HCT116 (cell line): ENCODE results near the gene SOX2. TPM values are rescaled to one million over a fixed set of nuclear protein-coding genes. Genes with fewer than 3 reads are reported as not detected.

Experiments
- ATAC-seq: fragments of 200-7000 bp; cut with Tn5 transposase; 2 replicates; pipeline ENCODE4 v1.9.1; 2020; ENCODE audit warnings: mild to moderate bottlenecking, moderate library complexity
- BruUV-seq: library from RNA; stranded (reverse); fragments of 400-500 nt; replicated peaks from 2 replicates; lab custom pipeline; 2021; lab: Mats Ljungman, UMichigan
- CTCF ChIA-PET: fragments of 300-600 bp; sonication (Branson Sonifier 250); formaldehyde crosslinking; loops from one replicate; lab custom pipeline; 2021; ENCODE audit warnings: antibody characterized with exemption; lab: Charles Lee
- POLR2A ChIA-PET: fragments of 300-600, 350-600 bp; sonication (Branson Sonifier 250); formaldehyde crosslinking; loops from one replicate; lab custom pipeline; 2021; ENCODE audit warnings: antibody characterized with exemption; lab: Charles Lee
- RAD21 ChIA-PET, 2 experiments: fragments of 300-600 bp; sonication (Branson Sonifier 250); formaldehyde crosslinking; loops; one replicate each; lab custom pipeline; 2023; ENCODE audit warnings: low total read pairs in 2 of 2; ENCODE audit not compliant: uncharacterized antibody in 2 of 2, unreplicated experiment in 2 of 2, low non-redundant PET in 1 of 2; lab: Charles Lee
- DNase-seq: peaks from one replicate; pipeline ENCODE4 v3.0.0-alpha.2; 2010; ENCODE audit warnings: low read depth, low spot score
- H2AFZ ChIP-seq: fragments of 200-600 bp; shearing (Covaris generic), sonication (generic); 2 replicates; pipeline ENCODE4 v1.6.1; 2017; ENCODE audit warnings: low read depth, mixed run types, mixed read lengths, antibody characterized with exemption, low read length; ENCODE audit not compliant: poor library complexity, severe bottlenecking
- H3K27ac ChIP-seq: 2 replicates; pipeline ENCODE4 v1.5.1; 2012; ENCODE audit warnings: low read depth, low read length
- H3K27me3 ChIP-seq: fragments of 200-600 bp; sonication (generic); 2 replicates; pipeline ENCODE4 v1.6.1; 2016; ENCODE audit warnings: mixed run types, low read length, mixed read lengths; ENCODE audit not compliant: insufficient read depth
- H3K36me3 ChIP-seq, 2 experiments: fragments of 200-500 bp in 1 of 2; fragments of 200-600 bp in 1 of 2; sonication (Bioruptor generic) in 1 of 2; sonication (generic) in 1 of 2; 2 replicates each; pipeline versions ENCODE4 v1.5.1 to v1.6.1; 2014 to 2016; ENCODE audit warnings: low read length in 2 of 2, inconsistent platforms in 1 of 2, mixed read lengths in 1 of 2, mixed run types in 1 of 2; ENCODE audit not compliant: insufficient read depth in 2 of 2, control insufficient read depth in 1 of 2
- H3K4me1 ChIP-seq, 2 experiments: fragments of 200-600 bp in 1 of 2; sonication (generic) in 1 of 2; 2 replicates each; pipeline versions ENCODE4 v1.5.1 to v1.6.1; 2012 to 2017; ENCODE audit warnings: low read length in 2 of 2, inconsistent platforms in 1 of 2, mild to moderate bottlenecking in 1 of 2, mixed read lengths in 1 of 2, mixed run types in 1 of 2, moderate library complexity in 1 of 2; ENCODE audit not compliant: insufficient read depth in 2 of 2, control insufficient read depth in 1 of 2
- H3K4me2 ChIP-seq: fragments of 200-600 bp; sonication (generic); 2 replicates; pipeline ENCODE4 v1.6.1; 2017; ENCODE audit warnings: mixed run types, low read length, mixed read lengths
- H3K4me3 ChIP-seq, 2 experiments: fragments of 200-600 bp in 1 of 2; sonication (generic) in 1 of 2; replicated peaks in 1 of 2; 2 replicates each; pipeline ENCODE4 v1.5.1; 2011 to 2016; ENCODE audit warnings: low read length in 2 of 2, control low read depth in 1 of 2, low read depth in 1 of 2, mild to moderate bottlenecking in 1 of 2, mixed read lengths in 1 of 2, mixed run types in 1 of 2
- H3K79me2 ChIP-seq: fragments of 200-600 bp; sonication (generic); 2 replicates; pipeline ENCODE4 v1.6.1; 2017; ENCODE audit warnings: mild to moderate bottlenecking, mixed run types, low read length, moderate library complexity, mixed read lengths; ENCODE audit not compliant: insufficient read depth
- H3K9ac ChIP-seq: fragments of 200-600 bp; sonication (generic); 2 replicates; pipeline ENCODE4 v1.6.1; 2016; ENCODE audit warnings: low read length, mixed read lengths
- H3K9me2 ChIP-seq: fragments of 200-600 bp; sonication (generic), shearing (Covaris generic); 2 replicates; pipeline ENCODE4 v1.6.1; 2017; ENCODE audit warnings: mixed run types, mild to moderate bottlenecking, moderate library complexity; ENCODE audit not compliant: insufficient read depth
- H3K9me3 ChIP-seq, 2 experiments: fragments of 200-500 bp in 1 of 2; fragments of 200-600 bp in 1 of 2; sonication (Bioruptor generic) in 1 of 2; sonication (generic) in 1 of 2; 2 replicates each; pipeline ENCODE4 v1.6.1; 2014 to 2017; ENCODE audit warnings: low read length in 2 of 2, mixed read lengths in 2 of 2, inconsistent platforms in 1 of 2, low read depth in 1 of 2, mild to moderate bottlenecking in 1 of 2, mixed run types in 1 of 2, moderate library complexity in 1 of 2; ENCODE audit not compliant: control insufficient read depth in 1 of 2, insufficient read depth in 1 of 2
- H4K20me1 ChIP-seq: fragments of 200-600 bp; sonication (generic), shearing (Covaris generic); 2 replicates; pipeline ENCODE4 v1.6.1; 2017; ENCODE audit warnings: mixed run types, mild to moderate bottlenecking, moderate library complexity; ENCODE audit not compliant: insufficient read depth
- CBX3 ChIP-seq: IDR thresholded peaks from 2 replicates; pipeline ENCODE4 v1.6.1; 2012; ENCODE audit warnings: low read depth
- EGR1 ChIP-seq: IDR thresholded peaks from 2 replicates; pipeline ENCODE4 v1.6.1; 2012; ENCODE audit warnings: low read depth
- ELF1 ChIP-seq: IDR thresholded peaks from 2 replicates; pipeline ENCODE4 v1.6.1; 2012; ENCODE audit warnings: low read depth, borderline replicate concordance
- EZH2 ChIP-seq: fragments of 200-600 bp; sonication (generic); IDR thresholded peaks from 2 replicates; pipeline ENCODE4 v1.6.1; 2017; ENCODE audit warnings: antibody characterized with exemption, mixed run types
- EZH2phosphoT487 ChIP-seq: fragments of 200-600 bp; IDR thresholded peaks from 2 replicates; pipeline ENCODE4 v1.6.1; 2018; ENCODE audit warnings: antibody characterized with exemption, borderline replicate concordance
- FOSL1 ChIP-seq: IDR thresholded peaks from 2 replicates; pipeline ENCODE4 v1.6.1; 2012; ENCODE audit warnings: low read depth
- JUND ChIP-seq: IDR thresholded peaks from 2 replicates; pipeline ENCODE4 v1.6.1; 2012
- POLR2AphosphoS5 ChIP-seq: IDR thresholded peaks from 2 replicates; pipeline ENCODE4 v1.6.1; 2011; ENCODE audit warnings: mild to moderate bottlenecking, low read depth, low read length, moderate library complexity
- RAD21 ChIP-seq: IDR thresholded peaks from 2 replicates; pipeline ENCODE4 v1.6.1; 2012; ENCODE audit warnings: low read depth, mild to moderate bottlenecking
- SIN3A ChIP-seq: IDR thresholded peaks from 2 replicates; pipeline ENCODE4 v1.6.1; 2012; ENCODE audit warnings: low read depth
- SP1 ChIP-seq: IDR thresholded peaks from 2 replicates; pipeline ENCODE4 v1.6.1; 2012; ENCODE audit warnings: low read depth
- SRF ChIP-seq: IDR thresholded peaks from 2 replicates; pipeline ENCODE4 v1.6.1; 2012; ENCODE audit warnings: low read depth
- TCF7L2 ChIP-seq: IDR thresholded peaks from 2 replicates; pipeline ENCODE4 v1.7.0; 2011; ENCODE audit warnings: borderline replicate concordance, inconsistent platforms; ENCODE audit not compliant: insufficient read depth, insufficient read length; ENCODE audit errors: extremely low read depth
- YY1 ChIP-seq: IDR thresholded peaks from 2 replicates; pipeline ENCODE4 v1.6.1; 2011; ENCODE audit warnings: low read length, low read depth, moderate library complexity, mild to moderate bottlenecking; ENCODE audit not compliant: insufficient replicate concordance; ENCODE audit errors: extremely low read depth
- ZFX ChIP-seq: fragments of 450-650 bp; IDR thresholded peaks from 2 replicates; pipeline ENCODE4 v1.6.1; 2017
- ZNF274 ChIP-seq: fragments of 200-500 bp; sonication (Bioruptor generic); IDR thresholded peaks from 2 replicates; pipeline ENCODE4 v1.6.1; 2014; ENCODE audit warnings: mild to moderate bottlenecking, low read depth, low read length, inconsistent platforms
- intact Hi-C: fragments of 100-400 bp; cut with micrococcal nuclease; formaldehyde crosslinking; loops from 2 replicates; pipeline ENCODE4 v1.10.0; 2022
- total RNA-seq: library from RNA; stranded (reverse); gene quantifications from one replicate; pipeline ENCODE4 v1.2.1, GENCODE V29; 2021; ENCODE audit not compliant: unreplicated experiment
- TF ChIP-seq, protein P1 (sequence below): IDR thresholded peaks from 2 replicates; pipeline ENCODE4 v1.6.1; 2012; ENCODE audit warnings: low read depth
- TF ChIP-seq, protein P2 (sequence below), 3 experiments: fragments of 200-600 bp in 1 of 3; sonication (generic) in 1 of 3; IDR thresholded peaks in 2 of 3; conservative IDR thresholded peaks in 1 of 3; 2 replicates each; pipeline ENCODE4 v1.5.1; 2012 to 2017; ENCODE audit warnings: low read depth in 2 of 3, low read length in 2 of 3, antibody characterized with exemption in 1 of 3, borderline replicate concordance in 1 of 3, control low read depth in 1 of 3, mild to moderate bottlenecking in 1 of 3, mixed read lengths in 1 of 3, mixed run types in 1 of 3, moderate library complexity in 1 of 3; ENCODE audit not compliant: insufficient read depth in 1 of 3
- TF ChIP-seq, protein P3 (sequence below): IDR thresholded peaks from 2 replicates; pipeline ENCODE4 v1.6.1; 2012
- TF ChIP-seq, protein P4 (sequence below): IDR thresholded peaks from 2 replicates; pipeline ENCODE4 v1.6.1; 2011; ENCODE audit warnings: mild to moderate bottlenecking, low read length, moderate library complexity; ENCODE audit not compliant: insufficient replicate concordance; ENCODE audit errors: extremely low read depth

Gene SOX2
- total RNA-seq, 1 experiment from 2014 or later = 0.15 TPM

DNA sequence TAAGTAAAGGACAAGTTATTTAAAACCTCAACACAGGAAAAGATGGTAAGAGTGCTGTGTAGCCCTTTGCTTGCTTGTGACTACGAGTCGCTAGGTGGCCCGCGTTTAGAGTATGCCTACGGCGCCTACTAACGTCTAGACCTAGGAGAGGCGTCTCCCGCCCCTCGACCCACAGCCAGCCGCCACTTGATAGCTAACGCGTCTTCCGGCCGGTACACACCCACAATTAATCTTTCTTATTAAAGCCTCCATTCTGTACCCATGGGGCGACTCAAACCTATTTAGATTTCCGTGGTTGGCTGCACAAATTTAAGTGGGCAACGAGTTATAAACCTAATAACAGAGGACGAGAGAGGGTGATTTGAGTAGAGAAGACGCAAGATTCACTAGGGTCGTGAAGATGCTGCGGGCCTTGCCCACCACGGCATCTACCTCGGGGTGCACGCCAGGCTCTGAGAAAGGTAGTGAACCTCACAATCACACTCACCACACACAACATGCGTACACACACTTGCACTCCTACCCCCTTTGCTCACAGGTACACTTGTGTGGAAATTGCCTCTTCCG lies 12.0 kb downstream of the SOX2 start:
- Histone ChIP-seq H3K9me3 (no peaks in the 10 kb centered on the region), H2AFZ (no peak overlapping the region), H3K9me2 (no peaks in the 10 kb centered on the region), H4K20me1 (no peaks in the 10 kb centered on the region), H3K4me3 (no peak overlapping the region), H3K4me2 (no peak overlapping the region), H3K36me3 (no peaks in the 10 kb centered on the region), H3K79me2 (no peaks in the 10 kb centered on the region), H3K27ac (no peak overlapping the region), H3K9ac (no peak overlapping the region), H3K27me3 (peaks cover 2% of the 10 kb centered on the region; the same call in 1 of the 2 replicates), H3K4me1 (no peaks in the 10 kb centered on the region)
- no TSS peak for BruUV-seq
- ChIA-PET CTCF (no interaction called here), RAD21 (no interaction called here), POLR2A (no interaction called here)
- no peak for TF ChIP-seq ZNF274
- TF ChIP-seq, protein P1, sequence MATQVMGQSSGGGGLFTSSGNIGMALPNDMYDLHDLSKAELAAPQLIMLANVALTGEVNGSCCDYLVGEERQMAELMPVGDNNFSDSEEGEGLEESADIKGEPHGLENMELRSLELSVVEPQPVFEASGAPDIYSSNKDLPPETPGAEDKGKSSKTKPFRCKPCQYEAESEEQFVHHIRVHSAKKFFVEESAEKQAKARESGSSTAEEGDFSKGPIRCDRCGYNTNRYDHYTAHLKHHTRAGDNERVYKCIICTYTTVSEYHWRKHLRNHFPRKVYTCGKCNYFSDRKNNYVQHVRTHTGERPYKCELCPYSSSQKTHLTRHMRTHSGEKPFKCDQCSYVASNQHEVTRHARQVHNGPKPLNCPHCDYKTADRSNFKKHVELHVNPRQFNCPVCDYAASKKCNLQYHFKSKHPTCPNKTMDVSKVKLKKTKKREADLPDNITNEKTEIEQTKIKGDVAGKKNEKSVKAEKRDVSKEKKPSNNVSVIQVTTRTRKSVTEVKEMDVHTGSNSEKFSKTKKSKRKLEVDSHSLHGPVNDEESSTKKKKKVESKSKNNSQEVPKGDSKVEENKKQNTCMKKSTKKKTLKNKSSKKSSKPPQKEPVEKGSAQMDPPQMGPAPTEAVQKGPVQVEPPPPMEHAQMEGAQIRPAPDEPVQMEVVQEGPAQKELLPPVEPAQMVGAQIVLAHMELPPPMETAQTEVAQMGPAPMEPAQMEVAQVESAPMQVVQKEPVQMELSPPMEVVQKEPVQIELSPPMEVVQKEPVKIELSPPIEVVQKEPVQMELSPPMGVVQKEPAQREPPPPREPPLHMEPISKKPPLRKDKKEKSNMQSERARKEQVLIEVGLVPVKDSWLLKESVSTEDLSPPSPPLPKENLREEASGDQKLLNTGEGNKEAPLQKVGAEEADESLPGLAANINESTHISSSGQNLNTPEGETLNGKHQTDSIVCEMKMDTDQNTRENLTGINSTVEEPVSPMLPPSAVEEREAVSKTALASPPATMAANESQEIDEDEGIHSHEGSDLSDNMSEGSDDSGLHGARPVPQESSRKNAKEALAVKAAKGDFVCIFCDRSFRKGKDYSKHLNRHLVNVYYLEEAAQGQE = no peak
- TF ChIP-seq POLR2AphosphoS5 = no peak
- TF ChIP-seq SRF = no peak
- no peak for TF ChIP-seq SP1
- no peak for TF ChIP-seq RAD21
- TF ChIP-seq CBX3 = no peak
- no peak for TF ChIP-seq JUND
- TF ChIP-seq ELF1 = no peak
- no peak for TF ChIP-seq TCF7L2
- TF ChIP-seq SIN3A = no peak
- TF ChIP-seq, protein P2, sequence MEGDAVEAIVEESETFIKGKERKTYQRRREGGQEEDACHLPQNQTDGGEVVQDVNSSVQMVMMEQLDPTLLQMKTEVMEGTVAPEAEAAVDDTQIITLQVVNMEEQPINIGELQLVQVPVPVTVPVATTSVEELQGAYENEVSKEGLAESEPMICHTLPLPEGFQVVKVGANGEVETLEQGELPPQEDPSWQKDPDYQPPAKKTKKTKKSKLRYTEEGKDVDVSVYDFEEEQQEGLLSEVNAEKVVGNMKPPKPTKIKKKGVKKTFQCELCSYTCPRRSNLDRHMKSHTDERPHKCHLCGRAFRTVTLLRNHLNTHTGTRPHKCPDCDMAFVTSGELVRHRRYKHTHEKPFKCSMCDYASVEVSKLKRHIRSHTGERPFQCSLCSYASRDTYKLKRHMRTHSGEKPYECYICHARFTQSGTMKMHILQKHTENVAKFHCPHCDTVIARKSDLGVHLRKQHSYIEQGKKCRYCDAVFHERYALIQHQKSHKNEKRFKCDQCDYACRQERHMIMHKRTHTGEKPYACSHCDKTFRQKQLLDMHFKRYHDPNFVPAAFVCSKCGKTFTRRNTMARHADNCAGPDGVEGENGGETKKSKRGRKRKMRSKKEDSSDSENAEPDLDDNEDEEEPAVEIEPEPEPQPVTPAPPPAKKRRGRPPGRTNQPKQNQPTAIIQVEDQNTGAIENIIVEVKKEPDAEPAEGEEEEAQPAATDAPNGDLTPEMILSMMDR (IDR thresholded peaks at IDR 0.05 in 2 of 3, conservative IDR thresholded peaks at IDR 0.05 in 1 of 3; ENCODE audit: borderline replicate concordance in 1 of 3, insufficient read depth in 1 of 3, low read depth in 2 of 3, low read length in 2 of 3) = no peak
- TF ChIP-seq, protein P3, sequence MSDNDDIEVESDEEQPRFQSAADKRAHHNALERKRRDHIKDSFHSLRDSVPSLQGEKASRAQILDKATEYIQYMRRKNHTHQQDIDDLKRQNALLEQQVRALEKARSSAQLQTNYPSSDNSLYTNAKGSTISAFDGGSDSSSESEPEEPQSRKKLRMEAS = no peak
- TF ChIP-seq, protein P4, sequence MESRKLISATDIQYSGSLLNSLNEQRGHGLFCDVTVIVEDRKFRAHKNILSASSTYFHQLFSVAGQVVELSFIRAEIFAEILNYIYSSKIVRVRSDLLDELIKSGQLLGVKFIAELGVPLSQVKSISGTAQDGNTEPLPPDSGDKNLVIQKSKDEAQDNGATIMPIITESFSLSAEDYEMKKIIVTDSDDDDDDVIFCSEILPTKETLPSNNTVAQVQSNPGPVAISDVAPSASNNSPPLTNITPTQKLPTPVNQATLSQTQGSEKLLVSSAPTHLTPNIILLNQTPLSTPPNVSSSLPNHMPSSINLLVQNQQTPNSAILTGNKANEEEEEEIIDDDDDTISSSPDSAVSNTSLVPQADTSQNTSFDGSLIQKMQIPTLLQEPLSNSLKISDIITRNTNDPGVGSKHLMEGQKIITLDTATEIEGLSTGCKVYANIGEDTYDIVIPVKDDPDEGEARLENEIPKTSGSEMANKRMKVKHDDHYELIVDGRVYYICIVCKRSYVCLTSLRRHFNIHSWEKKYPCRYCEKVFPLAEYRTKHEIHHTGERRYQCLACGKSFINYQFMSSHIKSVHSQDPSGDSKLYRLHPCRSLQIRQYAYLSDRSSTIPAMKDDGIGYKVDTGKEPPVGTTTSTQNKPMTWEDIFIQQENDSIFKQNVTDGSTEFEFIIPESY = no peak
- no peak for TF ChIP-seq EZH2
- no peak for TF ChIP-seq EZH2phosphoT487
- no peak for TF ChIP-seq EGR1
- no peak for TF ChIP-seq FOSL1
- no peak for TF ChIP-seq ZFX
- TF ChIP-seq YY1 = no peak
- no peak for ATAC-seq
- DNase-seq = no peak
- intact Hi-C loops = no loop called here
